HEK293T (cell line): ENCODE results near the gene ZNF491.

Experiments
- BHLHE40 ChIP-seq: fragments of 450-650 bp; IDR thresholded peaks from 2 replicates; pipeline ENCODE4 v1.6.1; 2016; ENCODE audit warnings: mild to moderate bottlenecking, moderate library complexity, borderline replicate concordance
- CTBP1 ChIP-seq: fragments of 450-650 bp; IDR thresholded peaks from 2 replicates; pipeline ENCODE4 v1.6.1; 2016; ENCODE audit warnings: borderline replicate concordance
- FOXA1 ChIP-seq: fragments of 450-650 bp; IDR thresholded peaks from 2 replicates; pipeline ENCODE4 v1.6.1; 2016; ENCODE audit warnings: mild to moderate bottlenecking
- HDGF ChIP-seq: fragments of 450-650 bp; IDR thresholded peaks from 2 replicates; pipeline ENCODE4 v1.6.1; 2017; ENCODE audit warnings: antibody characterized with exemption, borderline replicate concordance
- SP1 ChIP-seq: fragments of 450-650 bp; IDR thresholded peaks from 2 replicates; pipeline ENCODE4 v1.6.1; 2017
- ZNF384 ChIP-seq: fragments of 450-650 bp; IDR thresholded peaks from 2 replicates; pipeline ENCODE4 v1.6.1; 2016

DNA sequence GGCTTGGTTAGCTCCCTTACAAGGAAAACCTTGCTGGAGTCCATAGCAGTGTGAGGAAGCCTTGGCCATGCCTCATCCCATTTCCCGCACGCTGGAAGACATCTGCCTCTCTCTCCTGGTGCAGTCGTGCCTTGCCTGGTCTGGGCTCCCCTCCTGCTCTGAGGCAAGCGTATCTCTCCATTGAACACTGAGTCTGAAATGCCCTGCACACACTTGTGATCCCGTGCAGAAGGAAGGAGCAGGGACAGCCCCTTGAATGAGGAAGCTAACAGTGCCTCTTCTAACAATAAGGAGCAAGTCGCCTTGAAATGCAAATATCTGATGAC lies 15.3 kb downstream of the ZNF491 start:
- TF ChIP-seq CTBP1: no peak
- no peak for TF ChIP-seq HDGF
- no peak for TF ChIP-seq BHLHE40
- TF ChIP-seq ZNF384: no peak
- no peak for TF ChIP-seq SP1
- no peak for TF ChIP-seq FOXA1
